Measurements from ENCODE around the gene AMDHD2.
"Not testable (repeated sequence)": the region's sequence is repeated elsewhere in the genome, so short reads cannot be mapped to it uniquely, and the experiment has no call there.

AMDHD2 gene

DNA sequence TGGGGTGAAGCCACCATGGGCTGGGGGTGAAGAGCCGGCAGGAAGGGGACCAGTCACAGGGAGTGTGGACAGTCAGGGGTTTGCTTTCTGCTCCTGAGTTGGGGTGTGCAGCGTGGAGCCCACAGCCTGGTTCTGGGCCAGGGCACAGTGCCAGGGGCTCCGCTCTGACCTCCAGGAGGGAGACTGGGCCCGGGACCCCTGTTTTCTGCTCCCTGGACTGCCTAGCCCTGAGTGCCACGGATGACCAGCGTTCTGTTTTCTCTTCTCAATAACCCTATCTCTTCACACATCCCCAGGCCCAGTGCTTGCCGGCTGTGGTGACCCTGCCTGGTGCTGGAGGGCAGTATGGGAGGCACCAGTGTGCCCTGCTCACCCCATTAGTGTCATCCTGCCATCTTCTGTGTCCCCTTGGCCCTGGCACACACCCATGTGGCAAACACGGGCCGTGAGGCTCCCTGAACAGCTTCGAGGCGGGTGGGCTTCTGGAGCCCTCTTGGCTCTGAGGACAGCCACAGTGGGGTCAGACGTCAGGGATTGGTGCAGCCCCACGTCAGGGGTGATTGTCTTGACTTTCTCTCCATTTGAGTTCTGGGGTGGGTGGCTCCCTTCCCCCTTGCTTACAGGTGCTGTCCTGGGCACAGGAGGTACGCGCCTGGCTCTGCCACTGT is 9.9 kb downstream of the AMDHD2 start:
- in situ Hi-C loops (cut with MboI; ENCODE audit: low sequenced_read_pairs) = loop anchor here (5.0 kb wide), 1 partner anchor 67 kb away; no protein-coding TSS in a partner anchor

DNA sequence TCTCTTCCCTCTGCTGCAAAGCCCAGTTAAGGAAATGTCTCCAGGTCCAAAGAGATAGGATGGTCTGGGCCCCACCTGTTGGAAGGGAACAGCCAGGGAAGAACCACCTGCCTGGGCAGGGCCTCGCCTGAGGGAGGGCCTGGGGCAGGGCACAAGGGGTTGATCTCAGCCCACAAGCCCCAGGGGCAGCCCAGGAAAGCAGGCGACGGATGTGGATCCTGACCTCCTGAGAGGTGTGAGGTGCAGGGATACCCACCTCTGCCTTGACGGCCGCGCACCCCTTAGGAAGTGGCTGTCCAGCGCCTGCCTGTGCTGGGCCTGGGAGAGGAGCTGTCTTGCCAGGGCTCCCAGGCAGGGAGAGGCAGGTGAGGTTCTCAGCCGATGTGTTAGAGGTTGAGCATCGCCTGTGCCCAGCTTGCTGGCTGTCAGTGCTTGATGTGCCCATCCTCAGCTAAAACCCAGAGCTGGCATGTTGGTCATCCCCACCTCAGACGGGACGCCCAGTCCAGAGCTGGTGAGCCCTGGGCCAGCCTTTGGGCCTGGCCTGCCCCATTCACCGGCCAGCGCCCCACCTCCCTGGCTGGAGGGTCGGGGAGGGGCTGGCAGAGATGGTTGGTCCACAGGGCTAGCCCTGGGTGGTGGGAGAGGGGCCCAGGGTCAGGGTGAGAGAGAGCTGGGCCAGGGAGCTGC is 10.6 kb downstream of the AMDHD2 start:
- in situ Hi-C loops (cut with MboI; ENCODE audit: low sequenced_read_pairs) = loop anchor here (5.0 kb wide), 1 partner anchor 67 kb away; no protein-coding TSS in a partner anchor

DNA sequence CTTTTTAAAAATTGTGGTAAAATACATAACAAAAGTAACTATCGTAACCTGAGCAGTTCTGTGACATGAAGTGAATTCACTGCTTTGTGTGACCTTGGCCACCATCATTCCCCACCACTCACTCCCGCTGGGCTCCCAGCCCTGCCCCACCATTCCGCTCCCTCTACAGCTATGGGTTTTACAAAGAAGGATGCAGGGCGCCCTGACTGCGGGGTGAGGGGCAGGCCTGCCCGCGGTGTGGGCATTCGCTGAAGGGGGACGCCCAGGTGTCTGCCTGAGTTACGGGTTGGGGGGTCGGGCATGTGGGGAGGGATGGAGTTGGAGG is 11.2 kb downstream of the AMDHD2 start, which contains the start of gene CEMP1:
TSS of gene CEMP1 (minus strand) at position 38 of the 325 bp plus-strand sequence. CDS start 335 bp downstream, outside the sequence.
- in situ Hi-C loops (cut with MboI; ENCODE audit: low sequenced_read_pairs) = loop anchor here (5.0 kb wide), 1 partner anchor 66 kb away; no protein-coding TSS in a partner anchor

DNA sequence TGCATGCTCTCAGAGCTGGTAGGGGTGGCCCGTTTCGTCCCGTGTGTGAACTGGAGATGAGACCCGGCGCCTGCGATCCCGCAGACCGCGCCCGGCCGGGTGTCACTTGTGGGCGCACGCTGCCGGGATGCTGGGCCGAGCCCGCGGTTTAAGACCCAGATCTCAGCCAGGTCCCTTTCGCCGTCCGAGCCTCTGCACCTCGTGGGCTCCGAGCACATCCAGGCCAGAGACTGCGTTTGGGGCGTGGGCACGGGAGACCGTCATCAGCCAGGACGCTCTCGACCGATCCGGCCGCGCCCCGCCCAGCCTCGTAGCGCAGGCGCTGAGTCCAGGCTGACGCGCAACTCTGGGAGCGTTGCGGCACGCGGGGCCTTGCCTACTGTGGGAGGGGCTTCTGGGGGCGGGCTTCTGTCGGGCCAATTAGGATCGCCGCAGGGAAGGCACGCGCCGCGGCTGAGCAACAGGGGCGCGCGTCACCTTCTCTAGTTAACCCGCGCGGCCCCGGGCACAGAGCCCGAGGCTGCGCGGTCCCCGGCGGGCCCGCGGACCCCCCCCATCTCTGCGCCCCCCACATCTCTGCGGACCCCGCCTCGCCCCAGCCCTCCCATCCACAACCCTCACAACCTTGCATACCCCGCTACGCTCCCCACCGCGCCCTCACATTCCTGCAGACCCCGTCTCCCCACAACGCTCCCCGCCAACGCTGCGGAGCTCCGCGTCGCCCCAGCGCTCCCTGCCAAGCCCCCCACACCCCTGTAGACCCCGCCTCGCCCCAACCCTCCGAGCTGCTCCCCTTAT is 11.7 kb downstream of the AMDHD2 start:
- in situ Hi-C loops (cut with MboI; ENCODE audit: low sequenced_read_pairs) = loop anchor here (5.0 kb wide), 1 partner anchor 65 kb away; no protein-coding TSS in a partner anchor

DNA sequence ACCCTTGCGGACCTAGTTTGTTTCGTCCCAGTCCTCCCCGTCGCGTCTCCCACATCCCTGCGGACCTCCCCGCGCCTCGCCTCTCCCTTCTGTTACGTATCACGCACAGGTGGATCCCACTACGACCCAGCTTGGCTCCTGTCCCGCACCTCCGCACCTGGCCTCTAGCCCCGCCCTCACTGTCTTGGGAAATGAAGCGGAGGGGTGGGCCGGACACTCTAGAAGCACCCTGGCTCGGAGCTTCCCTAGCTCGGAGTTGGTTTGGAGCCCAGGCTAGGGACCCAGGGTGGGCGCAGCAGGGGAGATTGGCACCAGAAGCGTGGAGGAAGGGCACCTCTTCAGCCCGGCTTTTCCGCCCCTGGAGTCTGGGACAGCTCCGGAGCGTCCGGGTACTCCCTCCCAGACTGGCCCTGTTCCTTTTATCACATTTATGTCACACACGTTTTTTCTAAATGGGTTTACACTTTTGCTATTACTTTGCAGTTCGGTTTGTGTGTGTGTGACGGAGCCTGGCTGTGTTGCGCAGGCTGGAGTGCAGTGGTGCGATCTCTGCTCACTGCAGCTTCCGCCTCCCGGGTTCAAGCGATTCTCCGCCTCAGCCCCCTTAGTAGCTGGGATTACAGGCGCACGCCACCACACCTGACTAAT is 12.4 kb downstream of the AMDHD2 start:
- in situ Hi-C loops (cut with MboI; ENCODE audit: low sequenced_read_pairs) = loop anchor here (5.0 kb wide), 1 partner anchor 65 kb away; no protein-coding TSS in a partner anchor

DNA sequence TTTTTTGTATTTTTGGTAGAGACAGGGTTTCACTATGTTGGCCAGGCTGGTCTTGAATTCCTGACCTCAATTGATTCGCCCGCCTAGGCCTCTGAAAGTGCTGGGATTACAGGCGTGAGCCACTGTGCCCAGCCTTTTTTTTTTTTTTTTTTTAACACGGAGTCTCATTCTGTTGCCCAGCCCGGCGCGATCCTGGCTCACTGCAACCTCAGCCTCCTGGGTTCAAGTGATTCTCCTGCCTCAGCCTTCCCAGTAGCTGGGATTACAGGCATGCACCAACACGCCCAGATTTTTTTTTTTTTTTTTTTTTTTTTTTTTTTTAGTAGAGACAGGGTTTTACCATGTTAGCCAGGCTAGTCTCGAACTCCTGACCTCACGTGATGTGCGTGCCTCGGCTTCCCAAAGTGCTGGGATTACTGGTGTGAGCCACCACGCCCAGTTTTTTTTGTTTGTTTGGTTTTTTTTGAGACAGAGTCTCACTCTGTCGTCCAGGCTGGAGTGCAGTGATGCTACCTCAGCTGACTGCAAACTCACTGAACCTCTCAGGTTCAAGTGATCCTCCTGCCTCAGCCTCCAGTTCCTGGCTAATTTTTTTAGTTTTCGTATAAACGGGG is 13.1 kb downstream of the AMDHD2 start:
- in situ Hi-C loops (cut with MboI; ENCODE audit: low sequenced_read_pairs) = loop anchor here (5.0 kb wide), 1 partner anchor 64 kb away; no protein-coding TSS in a partner anchor

DNA sequence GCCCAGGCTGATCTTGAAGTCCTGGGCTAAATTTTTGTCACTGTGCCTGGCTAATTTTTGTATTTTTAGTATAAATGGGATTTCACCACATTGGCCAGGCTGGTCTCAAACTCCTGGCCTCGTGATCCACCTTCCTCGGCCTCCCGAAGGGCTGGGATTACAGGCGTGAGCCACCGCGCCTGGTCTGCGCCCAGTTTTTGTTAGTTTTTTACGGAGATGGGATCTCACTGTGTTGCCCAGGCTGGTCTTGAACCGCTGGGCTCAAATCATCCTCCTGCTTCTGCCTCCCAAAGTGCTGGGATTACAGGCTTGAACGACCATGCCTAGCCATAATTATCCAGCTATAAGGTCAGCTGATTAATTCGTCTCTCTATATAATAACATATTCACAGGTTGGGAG is 13.7 kb downstream of the AMDHD2 start:
- in situ Hi-C loops (cut with MboI; ENCODE audit: low sequenced_read_pairs) = loop anchor here (5.0 kb wide), 1 partner anchor 63 kb away; no protein-coding TSS in a partner anchor

DNA sequence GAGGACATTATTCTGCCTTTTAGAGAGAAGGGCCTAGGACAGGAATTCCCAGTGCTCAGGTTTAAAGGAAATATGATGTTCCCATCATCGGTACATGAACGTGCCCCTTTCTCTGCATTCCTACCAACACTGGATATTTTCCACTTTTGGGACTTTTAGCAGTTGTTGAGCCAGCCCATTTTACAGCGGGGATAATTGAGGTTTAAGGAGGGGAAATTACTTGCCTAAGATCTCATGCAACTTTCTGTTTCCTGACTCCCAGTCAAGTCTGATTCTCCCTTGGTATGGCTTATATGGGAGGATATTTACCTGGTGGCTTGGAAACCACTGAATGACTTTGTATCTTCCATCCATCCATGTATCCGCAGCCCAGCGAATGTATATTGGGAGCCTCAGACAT is 14.2 kb downstream of the AMDHD2 start:
- in situ Hi-C loops (cut with MboI; ENCODE audit: low sequenced_read_pairs) = loop anchor here (5.0 kb wide), 1 partner anchor 63 kb away; no protein-coding TSS in a partner anchor

DNA sequence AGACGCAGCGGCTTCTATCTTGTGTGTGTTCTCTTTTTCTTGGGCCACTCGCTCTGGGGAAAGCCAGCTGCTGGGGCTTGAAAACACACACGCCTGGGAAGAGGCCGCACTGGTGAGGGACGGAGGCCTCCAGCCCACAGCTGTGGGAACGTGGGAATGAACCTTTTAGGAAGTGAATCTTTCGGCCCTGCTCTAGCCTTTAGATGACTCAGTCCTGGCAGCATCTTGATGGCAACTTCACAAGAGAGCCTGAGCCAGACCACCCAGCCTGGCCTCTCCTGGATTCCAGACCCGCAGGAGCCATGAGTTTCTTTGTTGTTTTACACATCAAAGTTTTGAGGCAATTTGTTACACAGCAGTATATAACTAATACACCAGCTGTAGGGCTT is 15.4 kb downstream of the AMDHD2 start:
- in situ Hi-C loops (cut with MboI; ENCODE audit: low sequenced_read_pairs) = no loop called here

DNA sequence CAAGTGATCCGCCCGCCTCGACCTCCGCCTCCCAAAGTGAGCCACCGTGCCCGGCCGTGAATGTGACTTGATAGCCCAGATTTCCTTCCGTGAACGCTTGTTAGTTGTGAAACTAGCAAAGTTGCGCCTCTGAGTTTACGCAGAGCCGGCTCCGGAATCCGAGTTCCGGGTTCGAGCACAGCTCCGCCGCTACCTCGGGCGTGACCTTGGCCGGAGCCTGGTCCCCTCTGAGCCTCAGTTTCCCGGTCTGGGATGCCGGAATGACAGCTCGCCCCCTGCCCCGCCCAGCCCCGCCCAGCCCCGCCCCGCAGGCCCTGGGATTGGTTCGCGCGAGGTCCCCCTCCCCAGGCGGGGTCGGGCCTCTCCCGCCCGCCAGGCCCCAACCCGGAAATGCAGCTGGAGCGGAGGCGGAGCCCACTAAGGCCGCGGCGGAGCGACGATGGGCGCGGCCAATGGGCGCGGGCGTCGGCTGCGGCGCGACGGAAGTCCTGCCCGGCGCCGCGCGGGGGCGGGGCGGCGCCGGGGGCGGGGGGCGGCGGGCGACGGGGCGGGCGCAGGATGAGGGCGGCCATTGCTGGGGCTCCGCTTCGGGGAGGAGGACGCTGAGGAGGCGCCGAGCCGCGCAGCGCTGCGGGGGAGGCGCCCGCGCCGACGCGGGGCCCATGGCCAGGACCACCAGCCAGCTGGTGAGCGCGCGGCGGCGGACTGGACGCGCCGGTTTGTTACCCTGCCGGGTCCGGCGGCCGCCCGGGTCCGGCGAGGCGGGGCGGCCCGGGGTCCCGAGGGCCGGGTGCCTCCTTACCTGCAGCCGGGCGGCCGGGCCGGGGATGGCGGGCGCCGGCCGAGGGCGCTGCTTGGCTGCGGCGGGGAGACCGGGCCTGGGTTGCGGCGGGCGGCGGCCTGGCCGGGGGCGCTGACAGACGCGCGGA is 17.5 kb downstream of the AMDHD2 start, which contains the start of gene PDPK1:
TSS of gene PDPK1 (plus strand) at position 571 of the 929 bp plus-strand sequence. CDS start at position 663, 92 bp downstream.
- in situ Hi-C loops (cut with MboI; ENCODE audit: low sequenced_read_pairs) = no loop called here

DNA sequence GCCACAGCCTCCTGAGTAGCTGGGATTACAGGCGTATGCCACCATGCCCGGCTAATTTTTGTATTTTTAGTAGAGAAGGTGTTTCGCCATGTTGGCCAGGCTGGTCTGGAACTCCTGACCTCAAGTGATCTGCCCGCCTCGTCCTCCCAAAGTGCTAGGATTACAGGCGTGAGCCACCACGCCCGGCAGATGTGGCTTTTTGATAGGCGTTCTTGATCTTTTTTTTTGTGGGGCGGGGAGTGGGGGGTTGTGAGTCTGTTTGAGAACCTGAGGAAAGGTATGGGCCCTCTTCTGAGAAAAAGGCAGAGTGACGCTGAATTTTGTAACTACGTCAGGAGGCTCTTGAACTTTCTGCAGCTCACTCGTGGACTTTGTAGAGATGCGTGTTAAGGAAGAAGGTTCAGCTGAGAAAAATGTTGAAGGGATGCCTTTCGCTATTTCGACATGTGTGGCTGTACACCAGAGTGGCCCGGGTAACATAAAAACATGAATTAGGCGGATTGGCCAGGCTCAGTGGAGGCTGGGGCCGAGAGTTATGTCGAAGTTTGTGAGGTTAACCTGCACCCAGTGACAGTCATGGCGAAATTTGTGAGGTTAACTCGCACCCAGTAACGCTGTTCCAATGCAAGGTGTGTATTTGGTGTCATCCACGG is 19.1 kb downstream of the AMDHD2 start:
- in situ Hi-C loops (cut with MboI; ENCODE audit: low sequenced_read_pairs) = not testable (repeated sequence)

DNA sequence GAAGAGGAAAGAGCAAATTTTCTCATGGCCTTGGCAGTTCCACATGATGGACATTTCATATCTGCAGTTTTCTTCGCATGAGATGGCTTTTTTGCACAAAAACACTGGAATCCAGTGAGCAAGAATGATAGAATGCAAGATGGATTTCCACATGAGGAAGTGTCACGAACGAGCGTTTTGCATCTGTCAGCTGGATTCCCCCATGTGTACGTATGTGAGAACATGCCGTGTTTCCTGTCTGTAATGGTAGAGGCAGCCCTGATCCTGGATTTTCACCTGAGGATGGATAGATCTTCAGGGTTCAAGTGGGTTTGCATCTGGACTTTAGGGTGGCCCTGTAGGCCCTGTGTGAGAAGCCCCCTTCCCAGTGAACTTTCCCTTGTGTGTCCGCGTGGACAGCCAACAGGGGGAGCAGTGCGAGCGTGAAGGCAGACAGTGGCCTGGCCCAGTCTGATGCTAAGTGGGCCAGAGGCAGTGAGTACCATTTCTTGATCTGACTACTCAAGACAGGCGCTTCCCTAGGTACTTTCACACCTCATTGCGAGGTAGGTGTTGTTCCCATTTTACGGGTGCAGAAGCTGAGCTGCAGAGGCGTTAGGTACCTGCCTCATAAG is 19.8 kb downstream of the AMDHD2 start:
- in situ Hi-C loops (cut with MboI; ENCODE audit: low sequenced_read_pairs) = not testable (repeated sequence)

DNA sequence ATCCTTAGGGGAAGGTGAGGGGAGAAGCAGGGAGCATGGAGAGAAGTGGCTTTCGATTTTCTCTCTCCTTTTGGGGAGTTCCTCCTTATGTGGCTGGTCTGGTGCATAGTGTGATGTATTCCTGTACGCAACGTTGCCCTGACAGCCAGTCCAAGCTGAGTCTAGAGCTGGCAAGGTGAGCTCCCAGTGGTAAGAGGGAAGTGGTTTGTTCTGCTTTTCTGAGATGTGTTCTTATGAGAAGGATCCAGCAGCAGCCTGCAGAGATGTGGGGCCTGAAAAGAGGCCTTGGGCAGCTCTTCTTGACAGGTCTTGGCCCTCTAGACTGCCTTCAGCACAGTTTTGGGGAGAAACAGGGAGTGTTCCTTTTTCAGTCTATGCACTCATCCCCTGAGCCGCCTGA is 20.7 kb downstream of the AMDHD2 start:
- in situ Hi-C loops (cut with MboI; ENCODE audit: low sequenced_read_pairs) = not testable (repeated sequence)

DNA sequence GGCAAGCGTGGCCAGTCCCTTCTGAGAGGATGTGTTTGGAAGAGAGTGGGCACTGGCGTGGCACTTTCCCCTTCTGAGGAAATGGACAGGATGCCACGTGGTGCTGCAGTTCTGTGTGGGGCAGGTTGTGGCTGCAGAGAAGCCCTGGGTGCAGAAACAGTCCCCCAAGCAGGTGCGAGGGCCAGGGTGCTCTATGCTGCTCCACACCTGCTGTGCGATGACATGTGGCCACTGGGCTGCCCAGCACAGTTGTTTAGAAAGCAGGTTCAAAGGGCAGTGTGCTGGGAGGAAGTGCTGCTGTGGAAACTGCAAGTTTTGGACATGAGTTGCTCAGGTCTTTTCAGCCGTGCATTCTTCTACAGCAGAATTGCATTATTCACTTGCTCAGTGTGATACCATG is 21.2 kb downstream of the AMDHD2 start:
- in situ Hi-C loops (cut with MboI; ENCODE audit: low sequenced_read_pairs) = not testable (repeated sequence)

DNA sequence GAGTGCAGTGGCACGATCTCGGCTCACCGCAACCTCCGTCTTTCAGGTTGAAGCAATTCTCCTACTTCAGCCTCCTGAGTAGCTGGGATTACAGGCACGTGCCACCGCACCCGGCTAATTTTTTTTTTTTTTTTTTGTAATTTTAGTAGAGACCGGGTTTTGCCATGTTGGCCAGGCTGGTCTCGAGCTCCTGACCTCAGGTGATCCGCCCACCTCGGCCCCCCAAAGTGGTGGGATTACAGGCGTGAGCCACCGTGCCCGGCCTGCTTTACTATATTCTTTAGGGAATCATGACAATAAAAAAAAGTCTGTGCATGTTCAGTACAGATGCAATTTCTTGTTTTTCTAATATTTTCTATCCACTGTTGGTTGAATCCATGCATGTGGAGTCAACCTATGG is 23.6 kb downstream of the AMDHD2 start:
- in situ Hi-C loops (cut with MboI; ENCODE audit: low sequenced_read_pairs) = not testable (repeated sequence)

DNA sequence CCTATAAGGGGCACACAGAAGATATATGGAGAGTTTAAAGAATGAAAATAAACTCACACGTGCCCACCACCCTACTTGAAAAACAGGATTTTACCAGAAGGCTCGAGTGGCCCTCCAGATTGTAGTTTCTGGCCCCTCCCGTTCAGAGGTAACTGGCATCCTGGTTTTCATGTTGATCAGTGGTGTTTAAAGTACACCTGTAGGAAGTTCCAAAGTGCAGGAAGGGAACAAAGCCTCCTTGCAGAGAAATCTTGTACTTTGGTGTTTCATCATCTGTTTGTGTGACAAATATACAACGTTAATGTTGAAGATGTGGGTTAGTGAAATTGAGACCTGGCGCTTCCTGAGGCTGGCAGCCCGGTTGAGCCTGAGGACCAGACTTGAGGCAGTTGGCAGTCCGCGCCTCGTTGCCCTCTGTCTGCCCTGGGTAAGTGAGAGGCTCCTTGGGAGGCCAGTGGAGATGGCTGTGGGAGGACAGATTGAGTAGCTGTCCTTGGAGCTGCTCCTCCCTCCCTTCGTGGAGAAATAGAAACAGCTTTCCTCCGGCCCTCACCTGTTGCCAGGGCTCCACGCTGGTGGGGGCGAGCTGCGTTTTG is 30.2 kb downstream of the AMDHD2 start:
- in situ Hi-C loops (cut with MboI; ENCODE audit: low sequenced_read_pairs) = not testable (repeated sequence)

DNA sequence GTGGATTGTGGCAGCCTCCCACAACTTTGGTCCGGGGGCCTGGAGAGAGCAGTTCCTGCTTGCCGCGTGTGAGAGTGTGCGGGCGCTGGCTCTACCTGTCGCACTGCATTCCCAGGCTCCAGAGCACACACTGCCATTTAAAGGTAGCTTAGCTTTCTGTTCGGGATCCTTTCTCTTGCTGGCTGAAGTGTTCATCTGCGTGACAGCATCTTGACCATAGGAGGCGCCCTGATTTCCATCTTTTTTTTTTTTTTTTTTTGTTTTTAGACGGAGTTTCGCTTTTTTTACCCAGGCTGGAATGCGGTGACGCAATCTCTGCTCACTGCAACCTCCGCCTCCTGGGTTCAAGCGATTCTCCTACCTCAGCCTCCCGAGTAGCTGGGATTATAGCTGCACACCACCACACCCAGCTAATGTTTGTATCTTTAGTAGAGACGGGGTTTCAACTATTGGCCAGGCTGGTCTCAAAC is 31.3 kb downstream of the AMDHD2 start:
- in situ Hi-C loops (cut with MboI; ENCODE audit: low sequenced_read_pairs) = not testable (repeated sequence)

Measured in HL-60/S4 treated with retinoic acid at 250 ng/mL for 4 days and 3 days (cell line).